AG09309 (cell line): ENCODE results near the gene FAM210B.

Source experiments
- DNase-seq: peaks from one replicate; pipeline ENCODE4 v3.0.0-alpha.2; 2010; ENCODE audit warnings: low read depth
- H3K4me3 ChIP-seq: 2 replicates; pipeline ENCODE4 v1.5.1; 2011; ENCODE audit warnings: mild to moderate bottlenecking, low read depth, low read length, moderate library complexity; ENCODE audit not compliant: control insufficient read depth
- CTCF ChIP-seq: IDR thresholded peaks from 2 replicates; pipeline ENCODE4 v1.5.1; 2011; ENCODE audit warnings: mild to moderate bottlenecking, low read depth, low read length, inconsistent platforms; ENCODE audit not compliant: insufficient read depth, control insufficient read depth; ENCODE audit errors: missing control alignments

FAM210B gene

GRCh38 chr20:56391037-56391436, 32.3 kb downstream of the FAM210B start:
- TF ChIP-seq CTCF = no peak
- DNase-seq = no peak
- peak overlapping the region; percentile 89 for H3K4me3 ChIP-seq

GRCh38 chr20:56391596-56392131, 32.9 kb downstream of the FAM210B start:
- TF ChIP-seq CTCF = no peak
- peak overlapping the region; percentile 89 for H3K4me3 ChIP-seq
- DNase-seq = no peak

GRCh38 chr20:56392132-56392880, 33.5 kb downstream of the FAM210B start, which contains the start of the genes AURKA and CSTF1:
Gene AURKA (minus strand): TSS chr20:56392215. CDS start chr20:56388197, 4,018 bp downstream.
Gene CSTF1 (plus strand): TSS chr20:56392645. CDS start chr20:56395553, 2,908 bp downstream.
- peak within 1 kb of the TSS; percentile 89 for H3K4me3 ChIP-seq
- no peak for TF ChIP-seq CTCF
- DNase-seq = peak; percentile 98

- no peak for DNase-seq
- no peak for TF ChIP-seq CTCF
- peak overlapping the region; percentile 89 for H3K4me3 ChIP-seq
Observed at GRCh38 chr20:56392881-56393482, 34.2 kb downstream of the FAM210B start.

GRCh38 chr20:56393653-56394052, 34.9 kb downstream of the FAM210B start:
- H3K4me3 ChIP-seq = peak overlapping the region; percentile 89
- DNase-seq = no peak
- TF ChIP-seq CTCF = no peak

- no peak for TF ChIP-seq CTCF
- H3K4me3 ChIP-seq = no peak overlapping the region
- DNase-seq = no peak
Observed at GRCh38 chr20:56395166-56395565, 36.4 kb downstream of the FAM210B start.
